Peyer's patch (tissue), 4 donors: ENCODE results near the gene IGFLR1. TPM values are rescaled to one million over a fixed set of nuclear protein-coding genes. Genes with fewer than 3 reads are reported as not detected.

Experiments
- DNase-seq, 3 donors: peaks; one replicate each; pipeline ENCODE4 v3.0.0-alpha.2; 2017 to 2019
- H3K27ac ChIP-seq, 4 donors: fragments of 200-600 bp; sonication (generic); one replicate each; pipeline ENCODE4 v1.5.1; 2016 to 2019
- H3K27me3 ChIP-seq, 2 donors: fragments of 200-600 bp; sonication (generic); one replicate each; pipeline ENCODE4 v1.5.1; 2019
- H3K36me3 ChIP-seq, 3 donors: fragments of 200-600 bp; sonication (generic); one replicate each; pipeline ENCODE4 v1.5.1; 2016 to 2019
- H3K4me1 ChIP-seq, 4 donors: fragments of 200-600 bp; sonication (generic); one replicate each; pipeline ENCODE4 v1.5.1; 2016 to 2019
- H3K4me3 ChIP-seq, 4 donors: fragments of 200-600 bp; sonication (generic); 1 replicate in 3 of 4; 2 replicates in 1 of 4; pipeline ENCODE4 v1.5.1; 2016 to 2019; ENCODE audit warnings: mild to moderate bottlenecking in 1 of 4
- H3K9me3 ChIP-seq, 4 donors: fragments of 200-600 bp; sonication (generic); one replicate each; pipeline ENCODE4 v1.5.1; 2016 to 2019; ENCODE audit warnings: mild to moderate bottlenecking in 1 of 4
- POLR2A ChIP-seq, 2 donors: fragments of 450-650 bp; IDR thresholded peaks; one replicate each; pipeline ENCODE4 v1.5.1; 2017; ENCODE audit warnings: antibody characterized with exemption in 2 of 2, mild to moderate bottlenecking in 2 of 2, moderate library complexity in 2 of 2
- total RNA-seq, 4 donors: library from RNA; depleted of rRNA; stranded (reverse); fragments of >200 nt; gene quantifications; one replicate each; pipeline ENCODE4 v1.1.0, GENCODE V29; 2016
- TF ChIP-seq, protein P1 (sequence below), 6 experiments: fragments of 450-650 bp in 4 of 6; fragments of 200-600 bp in 2 of 6; sonication (generic) in 1 of 6; IDR thresholded peaks; one replicate each; pipeline ENCODE4 v1.5.1; 2017 to 2019; ENCODE audit warnings: antibody characterized with exemption in 6 of 6, mild to moderate bottlenecking in 3 of 6, moderate library complexity in 1 of 6

IGFLR1 gene
- total RNA-seq, 4 donors from 2014 or later: 8.3 to 14.2 (median 12.3) TPM

DNA sequence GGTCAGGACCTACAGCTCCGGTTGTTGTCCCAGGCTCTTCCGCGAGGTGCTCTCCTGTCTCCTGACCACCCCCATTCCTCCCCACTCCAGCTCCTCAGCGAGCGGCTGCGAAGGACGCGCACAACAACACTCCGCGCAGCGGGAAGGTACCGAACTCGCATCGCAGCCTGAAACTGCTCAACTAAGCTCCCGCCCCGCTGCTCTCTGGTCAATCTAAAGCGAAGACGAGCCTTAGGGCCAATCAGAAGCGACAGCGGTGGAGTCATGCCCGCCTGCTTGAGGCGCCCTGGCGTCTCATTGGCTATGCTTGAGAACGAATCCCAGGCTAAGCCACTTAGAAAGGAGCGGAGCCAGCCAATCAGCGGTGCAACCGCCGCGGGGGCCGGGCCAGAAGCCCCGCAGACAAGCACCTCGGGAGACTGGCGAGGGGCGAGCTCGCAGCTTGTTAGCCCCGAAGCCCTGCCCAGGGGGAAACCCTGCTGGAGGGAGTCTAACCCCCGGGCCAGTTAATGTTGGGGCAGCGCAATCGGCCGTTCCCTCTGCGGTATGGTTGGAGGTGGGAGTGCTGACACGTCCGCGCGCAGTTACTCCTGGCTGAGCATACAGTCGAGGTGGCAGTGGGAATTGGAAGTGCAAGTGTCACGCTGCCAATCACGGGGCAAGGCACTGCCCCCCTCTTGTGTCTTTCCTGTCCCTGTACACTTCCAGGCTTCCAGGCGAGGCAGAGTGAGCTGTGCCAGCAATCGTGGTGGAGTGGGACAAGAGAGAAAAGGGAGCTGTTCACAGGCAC is 39.8 kb downstream of the IGFLR1 start:
- Histone ChIP-seq H3K4me1 (peaks cover 0 to 14% (median 0%) of the 10 kb centered on the region in 4 donors), H3K27me3 (no peaks in the 10 kb centered on the region), H3K9me3 (no peaks in the 10 kb centered on the region), H3K36me3 (no peaks in the 10 kb centered on the region), H3K4me3 (peak overlapping the region; percentile 50 to 71 (median 66)), H3K27ac (peak overlapping the region in 3 of 4 donors; percentile 56 to 81 (median 60))
- TF ChIP-seq POLR2A (IDR thresholded peaks at IDR 0.05): peak in 1 of 2 donors; percentile 28
- TF ChIP-seq, protein P1, sequence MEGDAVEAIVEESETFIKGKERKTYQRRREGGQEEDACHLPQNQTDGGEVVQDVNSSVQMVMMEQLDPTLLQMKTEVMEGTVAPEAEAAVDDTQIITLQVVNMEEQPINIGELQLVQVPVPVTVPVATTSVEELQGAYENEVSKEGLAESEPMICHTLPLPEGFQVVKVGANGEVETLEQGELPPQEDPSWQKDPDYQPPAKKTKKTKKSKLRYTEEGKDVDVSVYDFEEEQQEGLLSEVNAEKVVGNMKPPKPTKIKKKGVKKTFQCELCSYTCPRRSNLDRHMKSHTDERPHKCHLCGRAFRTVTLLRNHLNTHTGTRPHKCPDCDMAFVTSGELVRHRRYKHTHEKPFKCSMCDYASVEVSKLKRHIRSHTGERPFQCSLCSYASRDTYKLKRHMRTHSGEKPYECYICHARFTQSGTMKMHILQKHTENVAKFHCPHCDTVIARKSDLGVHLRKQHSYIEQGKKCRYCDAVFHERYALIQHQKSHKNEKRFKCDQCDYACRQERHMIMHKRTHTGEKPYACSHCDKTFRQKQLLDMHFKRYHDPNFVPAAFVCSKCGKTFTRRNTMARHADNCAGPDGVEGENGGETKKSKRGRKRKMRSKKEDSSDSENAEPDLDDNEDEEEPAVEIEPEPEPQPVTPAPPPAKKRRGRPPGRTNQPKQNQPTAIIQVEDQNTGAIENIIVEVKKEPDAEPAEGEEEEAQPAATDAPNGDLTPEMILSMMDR (IDR thresholded peaks at IDR 0.05): no peak
- DNase-seq: peak; percentile 92 to 99 (median 98)

DNA sequence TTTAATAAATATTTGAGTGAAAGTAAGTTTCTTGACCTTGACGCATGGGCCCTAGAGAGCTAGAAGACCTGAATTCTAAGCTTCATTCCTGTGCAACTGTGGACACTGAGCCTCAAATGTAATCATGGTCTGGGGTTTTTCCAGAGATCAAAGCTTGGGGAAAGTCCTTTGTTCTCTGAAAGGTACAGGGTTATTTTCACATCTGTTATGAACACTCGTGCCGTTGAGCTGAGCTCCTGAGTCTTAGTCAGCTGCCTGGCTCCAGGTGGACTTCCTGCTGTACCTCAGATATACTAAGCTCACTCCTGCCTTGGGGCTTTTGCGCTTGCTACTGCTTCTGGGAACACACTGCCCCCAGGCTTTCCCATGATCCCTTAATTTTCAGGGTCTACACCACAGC is 45.4 kb downstream of the IGFLR1 start:
- Histone ChIP-seq H3K27ac (no peak overlapping the region), H3K27me3 (no peaks in the 10 kb centered on the region), H3K4me1 (peaks cover 0 to 3% (median 0%) of the 10 kb centered on the region in 4 donors), H3K9me3 (no peaks in the 10 kb centered on the region), H3K36me3 (no peaks in the 10 kb centered on the region), H3K4me3 (no peak overlapping the region)
- TF ChIP-seq POLR2A (IDR thresholded peaks at IDR 0.05): no peak
- TF ChIP-seq, protein P1 (IDR thresholded peaks at IDR 0.05): no peak
- no peak for DNase-seq

DNA sequence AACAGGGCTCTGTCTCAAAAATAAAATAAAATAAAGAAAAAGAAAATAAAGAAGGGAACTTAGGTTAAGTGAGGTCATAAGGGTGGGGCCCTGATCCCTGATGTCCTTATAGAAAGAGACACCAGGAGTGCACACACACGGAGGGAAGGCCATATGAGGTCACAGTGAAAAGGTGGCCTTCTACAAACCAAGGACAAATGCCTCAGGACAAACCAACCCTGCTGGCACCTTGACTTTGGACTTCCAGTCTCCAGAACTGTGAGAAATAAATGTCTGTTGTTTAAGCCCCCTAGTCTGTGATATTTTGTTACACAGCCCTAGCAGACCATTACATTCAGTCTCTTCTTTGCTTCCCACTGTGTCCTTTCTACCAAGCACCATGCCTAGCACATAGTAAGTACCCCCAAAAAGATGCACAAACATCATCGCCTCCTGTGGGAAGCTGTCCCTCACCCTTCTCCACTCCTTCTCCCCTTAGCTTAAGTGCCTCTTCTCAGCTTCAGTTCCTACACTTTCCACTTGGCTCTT is 46.3 kb downstream of the IGFLR1 start:
- H3K27me3 ChIP-seq: no peaks in the 10 kb centered on the region
- H3K36me3 ChIP-seq: no peaks in the 10 kb centered on the region
- TF ChIP-seq, protein P1 (IDR thresholded peaks at IDR 0.05): no peak
- TF ChIP-seq POLR2A (IDR thresholded peaks at IDR 0.05): no peak
- no peak overlapping the region for H3K27ac ChIP-seq
- H3K4me1 ChIP-seq: no peaks in the 10 kb centered on the region
- no peak for DNase-seq
- no peak overlapping the region for H3K4me3 ChIP-seq
- H3K9me3 ChIP-seq: no peaks in the 10 kb centered on the region

DNA sequence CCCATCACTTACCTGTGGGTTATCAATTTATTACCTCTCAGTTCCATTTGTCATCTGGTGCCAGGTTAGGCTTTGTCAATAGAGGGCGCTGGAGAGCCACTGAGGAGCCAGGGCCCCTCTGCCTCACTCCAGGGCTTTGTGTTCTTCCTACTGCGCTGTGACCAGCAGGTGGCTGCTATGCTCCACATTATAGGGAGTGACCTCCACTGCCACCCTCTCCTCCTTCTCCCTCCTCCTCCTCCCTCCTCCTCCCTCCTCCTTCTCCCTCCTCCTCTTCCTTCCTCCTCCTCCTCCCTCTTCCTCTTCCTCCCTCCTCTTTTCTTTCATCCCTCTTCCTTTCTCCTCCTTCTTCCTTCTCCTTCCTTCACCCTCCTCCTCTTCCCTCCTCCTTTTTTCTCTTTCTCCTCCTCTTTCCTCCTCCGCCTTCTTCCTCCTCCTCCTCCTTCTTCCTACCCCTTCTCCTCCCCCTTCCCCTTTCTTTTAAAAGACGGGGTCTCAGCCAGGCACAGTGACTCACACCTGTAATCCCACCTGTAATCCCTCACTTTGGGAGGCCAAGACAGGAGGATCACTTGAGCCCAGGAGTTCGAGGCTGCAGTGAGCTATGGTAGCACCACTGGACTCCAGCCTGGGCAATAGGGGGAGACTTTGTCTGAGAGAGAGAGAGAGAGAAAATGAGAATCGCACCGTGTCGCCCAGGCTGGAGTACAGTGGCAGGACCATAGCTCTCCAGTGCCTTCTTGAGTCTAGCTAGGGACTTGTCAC is 48.2 kb downstream of the IGFLR1 start:
- H3K4me3 ChIP-seq: no peak overlapping the region
- no peaks in the 10 kb centered on the region for H3K4me1 ChIP-seq
- no peaks in the 10 kb centered on the region for H3K9me3 ChIP-seq
- peak; percentile 88 to 96 (median 91) for DNase-seq
- no peaks in the 10 kb centered on the region for H3K36me3 ChIP-seq
- H3K27me3 ChIP-seq: no peaks in the 10 kb centered on the region
- TF ChIP-seq POLR2A (IDR thresholded peaks at IDR 0.05): no peak
- TF ChIP-seq, protein P1 (IDR thresholded peaks at IDR 0.05): peak; percentile 91 to 99 (median 98)
- no peak overlapping the region for H3K27ac ChIP-seq

DNA sequence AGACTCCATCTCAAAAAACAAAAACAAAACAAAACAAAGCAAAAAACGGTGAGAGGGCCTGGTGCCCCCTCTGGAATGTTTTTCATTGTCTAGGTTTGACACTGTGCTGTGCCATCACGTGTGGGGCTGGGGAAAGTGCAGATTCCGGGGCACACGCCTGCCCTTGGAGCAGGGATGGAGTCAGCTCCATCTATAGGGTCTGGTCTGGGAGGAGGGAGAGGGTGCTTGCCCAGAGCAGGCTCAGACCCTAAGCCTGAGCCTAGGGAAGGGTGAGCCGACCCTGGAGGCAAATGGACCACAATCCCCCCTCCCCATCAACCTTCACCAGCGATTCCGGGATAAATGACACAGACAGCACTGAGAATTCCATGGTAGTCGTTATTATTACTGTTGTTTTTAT is 48.8 kb downstream of the IGFLR1 start:
- Histone ChIP-seq H3K4me1 (no peaks in the 10 kb centered on the region), H3K27me3 (no peaks in the 10 kb centered on the region), H3K9me3 (no peaks in the 10 kb centered on the region), H3K36me3 (no peaks in the 10 kb centered on the region), H3K4me3 (no peak overlapping the region), H3K27ac (no peak overlapping the region)
- TF ChIP-seq, protein P1 (IDR thresholded peaks at IDR 0.05): no peak
- TF ChIP-seq POLR2A (IDR thresholded peaks at IDR 0.05): no peak
- no peak for DNase-seq
